Ectodermal cell (in vitro differentiated cells): ENCODE data around the gene THSD7B.

Experiments
- H3K27ac ChIP-seq: 2 replicates; pipeline ENCODE4 v1.7.0; 2013; ENCODE audit warnings: mild to moderate bottlenecking, low read depth, low read length; ENCODE audit not compliant: insufficient read depth, poor library complexity, severe bottlenecking
- H3K27me3 ChIP-seq: 2 replicates; pipeline ENCODE4 v1.7.0; 2013; ENCODE audit warnings: mild to moderate bottlenecking, low read length; ENCODE audit not compliant: insufficient read depth, control insufficient read depth, poor library complexity, severe bottlenecking
- H3K36me3 ChIP-seq: one replicate; pipeline ENCODE4 v1.7.0; 2013; ENCODE audit warnings: low read length; ENCODE audit not compliant: control insufficient read depth, insufficient read depth
- H3K4me1 ChIP-seq: one replicate; pipeline ENCODE4 v1.7.0; 2013; ENCODE audit warnings: low read length; ENCODE audit not compliant: control insufficient read depth, insufficient read depth
- H3K4me3 ChIP-seq: 2 replicates; pipeline ENCODE4 v1.7.0; 2013; ENCODE audit warnings: low read depth, low read length, control low read depth; ENCODE audit not compliant: insufficient read depth
- H3K9me3 ChIP-seq: 2 replicates; pipeline ENCODE4 v1.7.0; 2013; ENCODE audit warnings: mild to moderate bottlenecking, low read length, moderate library complexity; ENCODE audit not compliant: control insufficient read depth
- WGBS, 2 experiments: methylation state at CpG; one replicate each; pipeline ENCODE4 v1.1.7; 2013; ENCODE audit warnings: missing lambda C conversion rate in 2 of 2; 5-methylcytosine and 5-hydroxymethylcytosine counted together

Gene THSD7B

GRCh38 chr2:136764452-136765255 lies 691 bp upstream of the THSD7B start:
- Histone ChIP-seq H3K27me3 (peaks cover 74% of the 10 kb centered on the region), H3K27ac (no peak overlapping the region), H3K9me3 (no peaks in the 10 kb centered on the region), H3K4me3 (peak overlapping the region; percentile 43), H3K36me3 (no peaks in the 10 kb centered on the region), H3K4me1 (peaks cover 16% of the 10 kb centered on the region)
- 2% methylated on average over 46 to 47 of the region's 47 CpGs for WGBS, 2 experiments

GRCh38 chr2:136766073-136766404 lies 694 bp downstream of the THSD7B start:
- 1 to 2% methylated on average over 16 to 17 of the region's 17 CpGs for WGBS, 2 experiments

DNA sequence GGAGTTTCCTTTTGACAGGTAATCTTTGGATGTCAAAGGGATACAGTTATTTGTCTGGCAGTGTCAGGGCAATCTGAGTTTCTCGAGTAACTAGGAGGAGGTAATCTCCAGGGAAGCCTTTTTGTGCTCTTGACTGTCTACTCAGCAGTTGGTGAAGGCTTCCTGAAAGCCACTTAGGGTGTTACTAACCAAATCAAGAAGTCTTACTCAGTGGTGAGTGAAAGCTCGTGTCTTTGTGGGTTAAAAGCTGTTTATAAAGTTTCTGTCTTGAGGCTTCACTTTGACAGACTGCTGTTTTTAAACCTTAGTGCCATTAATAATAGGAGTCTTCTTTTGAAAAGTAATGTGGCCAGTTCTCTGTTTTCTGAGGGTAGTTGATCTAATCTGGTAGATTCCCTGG lies 1.7 kb downstream of the THSD7B start:
- no peaks in the 10 kb centered on the region for H3K36me3 ChIP-seq
- H3K9me3 ChIP-seq, result no peaks in the 10 kb centered on the region
- H3K27ac ChIP-seq, result no peak overlapping the region
- H3K4me3 ChIP-seq, result no peak overlapping the region
- WGBS, 2 experiments, result 11 to 24% methylated on average over 2 of the region's 2 CpGs
- H3K4me1 ChIP-seq, result peaks cover 16% of the 10 kb centered on the region
- H3K27me3 ChIP-seq, result peaks cover 72% of the 10 kb centered on the region

More at GRCh38 chr2:136766073-136766404, 694 bp downstream of the THSD7B start:
- no peak overlapping the region for H3K27ac ChIP-seq
- peaks cover 16% of the 10 kb centered on the region for H3K4me1 ChIP-seq
- no peaks in the 10 kb centered on the region for H3K9me3 ChIP-seq
- H3K4me3 ChIP-seq, result peak overlapping the region; percentile 43
- H3K27me3 ChIP-seq, result peaks cover 74% of the 10 kb centered on the region
- no peaks in the 10 kb centered on the region for H3K36me3 ChIP-seq

GRCh38 chr2:136769871-136770270 lies 4.5 kb downstream of the THSD7B start:
- H3K4me3 ChIP-seq, result no peak overlapping the region
- no peak overlapping the region for H3K27ac ChIP-seq
- H3K4me1 ChIP-seq, result peaks cover 11% of the 10 kb centered on the region
- H3K36me3 ChIP-seq, result no peaks in the 10 kb centered on the region
- peaks cover 45% of the 10 kb centered on the region for H3K27me3 ChIP-seq
- no peaks in the 10 kb centered on the region for H3K9me3 ChIP-seq
- WGBS, 2 experiments, result 86 to 88% methylated on average over 6 of the region's 6 CpGs

DNA sequence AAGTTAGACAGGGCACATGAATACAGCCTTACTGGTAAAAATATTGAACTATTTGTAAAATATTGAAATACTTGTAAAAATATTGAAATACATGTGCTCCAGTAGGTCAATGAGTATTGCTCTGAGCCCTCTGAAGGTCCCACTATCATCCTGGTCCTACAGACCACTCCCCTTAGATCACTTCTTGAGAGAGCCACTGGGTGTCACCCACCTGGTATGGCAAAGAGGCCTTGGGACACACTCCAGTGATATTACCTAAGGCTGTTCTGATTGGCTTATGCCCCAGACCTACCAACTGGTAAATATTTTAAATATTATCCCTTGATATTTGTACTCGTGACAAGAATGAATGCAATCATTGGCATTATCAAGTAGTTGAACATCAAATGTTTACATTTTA lies 5.0 kb downstream of the THSD7B start:
- WGBS, 2 experiments, result 83% methylated on average over 1 of the region's 1 CpG; no CpG with 5 or more reads in 1 of the 2 experiments

DNA sequence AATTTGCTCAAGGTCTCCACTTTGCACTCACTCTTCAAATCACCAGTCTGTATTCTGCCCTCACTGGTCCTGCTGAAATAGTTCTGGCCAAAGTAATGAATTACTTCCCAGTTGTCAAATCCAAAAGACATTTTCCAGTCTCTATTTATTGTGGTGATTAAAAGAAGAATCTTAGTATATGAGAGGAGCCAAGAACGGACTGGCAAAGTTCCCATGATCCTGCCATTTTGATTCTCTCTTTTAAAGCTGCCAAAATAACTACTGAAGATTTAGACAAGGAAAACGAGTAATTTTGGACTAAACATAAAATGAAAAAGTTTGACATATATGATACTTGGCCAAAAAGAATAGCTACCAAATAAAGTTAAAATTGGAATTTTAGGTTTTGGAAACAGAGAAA lies 12.0 kb downstream of the THSD7B start:
- Histone ChIP-seq H3K4me1 (no peaks in the 10 kb centered on the region), H3K36me3 (no peaks in the 10 kb centered on the region), H3K27me3 (no peaks in the 10 kb centered on the region), H3K9me3 (no peaks in the 10 kb centered on the region), H3K27ac (no peak overlapping the region), H3K4me3 (no peak overlapping the region)
- WGBS, 2 experiments, result 86 to 89% methylated on average over 1 of the region's 2 CpGs

More for the DNA sequence above, 5.0 kb downstream of the THSD7B start:
- Histone ChIP-seq H3K27me3 (peaks cover 40% of the 10 kb centered on the region), H3K36me3 (no peaks in the 10 kb centered on the region), H3K4me1 (peaks cover 9% of the 10 kb centered on the region), H3K4me3 (no peak overlapping the region), H3K27ac (no peak overlapping the region), H3K9me3 (no peaks in the 10 kb centered on the region)

DNA sequence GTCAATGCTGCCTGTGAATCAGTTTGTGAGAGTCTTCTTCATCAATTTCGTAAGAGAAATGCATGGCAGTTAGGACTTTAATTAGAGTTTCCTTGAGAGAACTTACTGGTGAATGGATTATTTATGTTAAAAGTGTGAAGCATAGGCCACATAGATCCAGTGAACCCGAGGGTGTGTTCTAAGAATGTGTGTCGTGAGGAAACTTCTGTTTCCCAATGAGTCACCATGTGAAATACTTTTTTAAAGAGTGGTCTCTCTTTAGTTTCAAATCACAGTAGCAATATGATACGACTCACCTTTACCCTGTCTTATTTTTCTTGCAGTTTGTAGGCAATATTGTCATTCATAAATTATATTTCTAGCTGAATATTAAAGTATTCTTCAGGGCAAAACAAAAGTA lies 18.5 kb downstream of the THSD7B start:
- Histone ChIP-seq H3K4me3 (no peak overlapping the region), H3K27ac (no peak overlapping the region), H3K9me3 (no peaks in the 10 kb centered on the region), H3K27me3 (no peaks in the 10 kb centered on the region), H3K4me1 (no peaks in the 10 kb centered on the region), H3K36me3 (no peaks in the 10 kb centered on the region)
- WGBS, 2 experiments, result 86 to 90% methylated on average over 3 to 4 of the region's 4 CpGs

DNA sequence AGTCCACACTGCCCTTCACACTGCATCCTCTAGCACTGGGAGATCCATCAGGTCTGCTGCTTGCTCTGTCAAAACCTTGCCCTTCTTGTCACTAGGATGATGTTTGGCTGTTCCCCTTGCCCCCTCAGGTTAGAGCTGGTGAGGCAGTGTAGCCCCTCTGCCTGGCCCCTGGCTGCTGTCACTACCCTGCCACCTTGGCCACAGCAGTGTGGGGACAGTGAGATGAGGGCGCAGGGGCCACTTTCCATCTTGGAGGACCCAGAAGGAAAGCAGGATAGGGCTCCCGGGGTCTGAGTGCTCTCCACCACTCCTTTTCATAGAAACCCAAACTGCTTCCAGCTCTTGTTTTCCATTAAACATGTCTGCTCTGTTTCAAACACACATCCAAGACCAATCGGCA lies 19.9 kb downstream of the THSD7B start:
- 91 to 96% methylated on average over 3 of the region's 3 CpGs for WGBS, 2 experiments
- H3K4me3 ChIP-seq, result no peak overlapping the region
- no peaks in the 10 kb centered on the region for H3K9me3 ChIP-seq
- H3K36me3 ChIP-seq, result no peaks in the 10 kb centered on the region
- no peaks in the 10 kb centered on the region for H3K27me3 ChIP-seq
- H3K27ac ChIP-seq, result no peak overlapping the region
- H3K4me1 ChIP-seq, result no peaks in the 10 kb centered on the region

GRCh38 chr2:136787970-136788369 lies 22.6 kb downstream of the THSD7B start:
- Histone ChIP-seq H3K27me3 (no peaks in the 10 kb centered on the region), H3K9me3 (no peaks in the 10 kb centered on the region), H3K4me3 (no peak overlapping the region), H3K36me3 (no peaks in the 10 kb centered on the region), H3K27ac (no peak overlapping the region), H3K4me1 (no peaks in the 10 kb centered on the region)
- 81 to 84% methylated on average over 2 to 3 of the region's 3 CpGs for WGBS, 2 experiments

DNA sequence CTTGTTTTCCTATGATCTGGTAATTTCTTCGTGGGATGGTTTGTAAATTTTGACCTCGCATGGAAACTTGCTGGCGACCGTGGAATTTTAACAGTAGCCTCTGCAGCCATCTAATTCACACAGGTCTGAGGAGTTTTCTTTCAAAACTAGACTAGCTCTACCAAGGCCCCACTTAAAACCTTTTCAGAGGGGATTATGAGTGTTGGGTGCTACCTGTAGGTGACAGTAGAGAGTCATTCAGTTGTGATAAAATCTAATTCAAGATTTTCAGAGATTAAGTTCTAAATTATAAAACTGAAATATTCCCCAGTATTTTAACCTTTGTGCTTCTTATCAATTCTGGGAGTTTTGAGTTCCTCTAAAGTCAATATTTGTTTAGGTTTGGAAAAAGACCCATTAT lies 31.0 kb downstream of the THSD7B start:
- WGBS, 2 experiments, result 90 to 93% methylated on average over 4 of the region's 4 CpGs
- Histone ChIP-seq H3K4me3 (no peak overlapping the region), H3K4me1 (no peaks in the 10 kb centered on the region), H3K9me3 (no peaks in the 10 kb centered on the region), H3K27me3 (no peaks in the 10 kb centered on the region), H3K36me3 (no peaks in the 10 kb centered on the region), H3K27ac (no peak overlapping the region)
